Fibroblast of mammary gland (primary cell): Measurements from ENCODE around the gene IL24.
A peak's percentile ranks its signal among the peaks of the same experiment; 100 is the strongest.

Source experiments
- DNase-seq: peaks from one replicate; pipeline ENCODE4 v3.0.0-alpha.2; 2010; ENCODE audit warnings: low read depth
- H3K4me3 ChIP-seq: 2 replicates; pipeline ENCODE4 v1.5.1; 2011; ENCODE audit warnings: low read depth, mild to moderate bottlenecking, low read length, moderate library complexity; ENCODE audit not compliant: control insufficient read depth
- TF ChIP-seq, protein P1 (sequence below): conservative IDR thresholded peaks from 2 replicates; pipeline ENCODE4 v1.5.1; 2011; ENCODE audit warnings: low read depth, low read length, inconsistent platforms; ENCODE audit not compliant: control insufficient read depth, insufficient read depth

IL24 gene

DNA sequence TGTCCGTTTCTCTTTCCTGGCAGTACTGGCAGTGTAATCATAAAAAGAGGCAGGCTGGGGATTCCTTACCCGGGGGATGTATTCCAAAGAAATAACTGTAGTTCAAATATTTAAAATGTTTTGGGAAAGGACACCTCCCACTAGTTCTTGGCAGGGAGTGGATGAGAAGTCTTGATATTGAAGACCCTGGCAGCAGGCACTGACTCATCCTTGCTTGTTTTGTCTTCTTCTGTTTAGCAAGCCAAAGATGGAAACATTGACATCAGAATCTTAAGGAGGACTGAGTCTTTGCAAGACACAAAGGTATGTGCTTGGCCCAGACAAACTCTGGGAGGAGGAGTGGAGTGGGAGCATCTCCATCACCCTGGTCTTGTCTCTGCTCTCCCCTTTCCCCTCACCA is 31.2 kb upstream of the IL24 start:
- peak; percentile 60 for DNase-seq
- no peak overlapping the region for H3K4me3 ChIP-seq
- TF ChIP-seq, protein P1, sequence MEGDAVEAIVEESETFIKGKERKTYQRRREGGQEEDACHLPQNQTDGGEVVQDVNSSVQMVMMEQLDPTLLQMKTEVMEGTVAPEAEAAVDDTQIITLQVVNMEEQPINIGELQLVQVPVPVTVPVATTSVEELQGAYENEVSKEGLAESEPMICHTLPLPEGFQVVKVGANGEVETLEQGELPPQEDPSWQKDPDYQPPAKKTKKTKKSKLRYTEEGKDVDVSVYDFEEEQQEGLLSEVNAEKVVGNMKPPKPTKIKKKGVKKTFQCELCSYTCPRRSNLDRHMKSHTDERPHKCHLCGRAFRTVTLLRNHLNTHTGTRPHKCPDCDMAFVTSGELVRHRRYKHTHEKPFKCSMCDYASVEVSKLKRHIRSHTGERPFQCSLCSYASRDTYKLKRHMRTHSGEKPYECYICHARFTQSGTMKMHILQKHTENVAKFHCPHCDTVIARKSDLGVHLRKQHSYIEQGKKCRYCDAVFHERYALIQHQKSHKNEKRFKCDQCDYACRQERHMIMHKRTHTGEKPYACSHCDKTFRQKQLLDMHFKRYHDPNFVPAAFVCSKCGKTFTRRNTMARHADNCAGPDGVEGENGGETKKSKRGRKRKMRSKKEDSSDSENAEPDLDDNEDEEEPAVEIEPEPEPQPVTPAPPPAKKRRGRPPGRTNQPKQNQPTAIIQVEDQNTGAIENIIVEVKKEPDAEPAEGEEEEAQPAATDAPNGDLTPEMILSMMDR: no peak

DNA sequence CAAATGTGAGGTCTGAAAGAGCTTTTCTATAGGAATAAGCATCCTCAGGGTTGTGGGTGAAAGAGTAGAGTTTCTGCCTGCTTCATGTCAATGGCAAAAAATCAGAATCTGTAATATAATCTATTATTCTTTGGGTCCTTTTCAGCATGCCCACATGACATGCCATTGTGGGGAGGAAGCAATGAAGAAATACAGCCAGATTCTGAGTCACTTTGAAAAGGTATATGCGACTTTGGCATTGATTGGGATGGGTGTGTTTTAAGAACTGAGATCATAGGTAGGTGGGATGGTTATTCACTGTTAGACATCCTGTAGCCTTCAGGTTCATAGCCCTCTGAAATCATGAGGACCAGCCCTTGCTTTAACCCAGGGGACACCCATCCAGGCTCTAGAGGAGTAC is 30.0 kb upstream of the IL24 start:
- DNase-seq: no peak
- H3K4me3 ChIP-seq: no peak overlapping the region
- TF ChIP-seq, protein P1: no peak

DNA sequence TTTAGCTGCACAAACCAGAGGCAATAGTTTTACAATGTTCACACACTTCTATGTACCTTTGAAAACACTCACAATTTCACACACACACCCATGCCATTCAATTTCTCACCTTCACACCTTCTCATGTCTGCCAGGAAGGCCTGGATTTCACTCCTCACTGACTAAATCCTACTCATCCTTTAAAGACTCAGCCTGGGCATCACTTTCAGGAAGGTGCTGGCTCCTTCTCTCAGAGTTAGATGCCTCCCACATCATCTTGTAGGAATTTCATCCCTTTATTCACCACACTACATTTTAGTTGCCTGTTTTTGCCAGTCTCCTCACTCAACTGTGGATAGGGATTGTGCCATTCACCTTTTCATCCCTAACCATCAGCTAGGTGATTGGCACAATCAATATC is 29.5 kb upstream of the IL24 start:
- TF ChIP-seq, protein P1: no peak
- no peak overlapping the region for H3K4me3 ChIP-seq
- DNase-seq: no peak

DNA sequence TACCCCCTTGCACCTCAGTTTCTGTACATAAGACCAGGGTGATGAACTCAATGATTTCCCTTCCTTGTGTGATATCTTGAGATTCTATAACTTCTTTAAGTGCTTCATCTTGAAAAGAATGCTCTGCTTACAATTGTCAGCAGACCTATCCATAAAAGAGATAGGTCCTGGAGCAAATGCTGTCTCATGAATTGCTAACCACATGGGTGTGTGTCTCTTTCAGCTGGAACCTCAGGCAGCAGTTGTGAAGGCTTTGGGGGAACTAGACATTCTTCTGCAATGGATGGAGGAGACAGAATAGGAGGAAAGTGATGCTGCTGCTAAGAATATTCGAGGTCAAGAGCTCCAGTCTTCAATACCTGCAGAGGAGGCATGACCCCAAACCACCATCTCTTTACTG is 29.0 kb upstream of the IL24 start:
- DNase-seq: no peak
- TF ChIP-seq, protein P1: no peak
- H3K4me3 ChIP-seq: no peak overlapping the region

DNA sequence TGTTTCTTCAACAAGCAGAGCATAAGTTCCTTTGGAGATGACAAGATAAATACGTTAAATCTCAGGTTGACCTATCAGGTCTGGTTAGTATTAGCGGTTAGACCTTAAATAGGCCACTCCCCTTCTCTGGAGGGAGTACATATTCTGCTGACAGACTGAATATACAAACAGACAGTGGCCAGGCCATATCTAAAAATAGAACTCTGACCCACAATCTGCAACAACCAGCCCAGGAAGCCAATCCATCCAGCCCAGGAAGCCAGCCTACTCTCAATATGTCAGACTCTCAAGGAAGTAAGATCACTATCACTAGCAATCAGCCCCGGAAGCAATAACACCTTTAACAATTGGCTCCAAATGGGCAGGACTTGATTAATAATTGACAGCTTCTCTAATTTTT is 25.1 kb upstream of the IL24 start:
- H3K4me3 ChIP-seq: no peak overlapping the region
- DNase-seq: no peak
- TF ChIP-seq, protein P1: no peak

DNA sequence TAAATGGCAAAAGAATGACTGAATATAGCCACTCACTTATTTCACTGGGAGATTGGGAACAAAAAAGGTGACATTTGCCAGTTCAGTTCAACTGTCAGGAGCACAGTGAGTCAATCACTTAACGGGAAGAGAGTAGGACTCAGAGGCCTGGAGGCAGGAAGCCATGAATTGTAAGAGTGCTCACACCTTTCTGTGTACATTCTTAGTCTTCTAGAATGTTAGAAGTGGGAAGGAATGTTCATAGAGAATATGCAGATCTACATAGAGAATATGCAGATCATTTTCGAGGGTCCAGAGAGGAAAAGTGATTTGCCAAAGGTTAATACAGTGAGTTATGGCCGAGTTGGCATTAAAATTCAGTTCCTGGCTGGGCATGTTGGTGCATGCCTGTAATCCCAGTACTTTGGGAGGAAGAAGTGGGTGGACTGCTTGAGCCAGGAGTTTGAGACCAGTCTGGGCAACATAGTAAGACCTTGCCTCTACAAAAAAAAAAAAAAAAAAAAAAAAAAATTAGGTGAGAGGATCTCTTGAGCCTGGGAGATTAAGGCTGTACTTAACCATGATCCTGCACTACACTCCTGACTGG is 23.5 kb upstream of the IL24 start:
- no peak overlapping the region for H3K4me3 ChIP-seq
- TF ChIP-seq, protein P1: no peak
- DNase-seq: no peak
